Gastroesophageal sphincter (tissue), 4 donors: ENCODE data around the gene MROH2A. TPM values are rescaled to one million over a fixed set of nuclear protein-coding genes. Genes with fewer than 3 reads are reported as not detected.

Source experiments
- ATAC-seq: fragments of 150-250 bp; one replicate; pipeline ENCODE4 v1.9.1; 2016; ENCODE audit warnings: mild to moderate bottlenecking, moderate library complexity
- H3K27ac ChIP-seq, 4 donors: fragments of 200-600 bp; sonication (generic) in 3 of 4; 1 replicate in 3 of 4; 2 replicates in 1 of 4; pipeline ENCODE4 v1.5.1; 2016 to 2019
- H3K27me3 ChIP-seq: fragments of 200-600 bp; sonication (generic); one replicate; pipeline ENCODE4 v1.5.1; 2019
- H3K36me3 ChIP-seq, 2 donors: fragments of 200-600 bp; sonication (generic); one replicate each; pipeline ENCODE4 v1.5.1; 2019; ENCODE audit warnings: control low read depth in 1 of 2
- H3K4me1 ChIP-seq, 3 donors: fragments of 200-600 bp; sonication (generic); 1 replicate in 2 of 3; 2 replicates in 1 of 3; pipeline ENCODE4 v1.5.1; 2016 to 2019; ENCODE audit warnings: control low read depth in 2 of 3
- H3K4me3 ChIP-seq, 2 donors: fragments of 200-600 bp; sonication (generic); one replicate each; pipeline ENCODE4 v1.5.1; 2019; ENCODE audit warnings: mild to moderate bottlenecking in 1 of 2, moderate library complexity in 1 of 2
- H3K9me3 ChIP-seq, 3 donors: fragments of 200-600 bp; sonication (generic); one replicate each; pipeline ENCODE4 v1.5.1; 2017 to 2019; ENCODE audit warnings: control low read depth in 2 of 3
- CTCF ChIP-seq, 4 experiments: fragments of 200-600 bp in 2 of 4; fragments of 450-650 bp in 2 of 4; sonication (generic) in 1 of 4; IDR thresholded peaks; one replicate each; pipeline ENCODE4 v1.5.1; 2017 to 2019; ENCODE audit warnings: antibody characterized with exemption in 4 of 4, mild to moderate bottlenecking in 2 of 4, moderate library complexity in 2 of 4
- EP300 ChIP-seq: sonication (generic); formaldehyde crosslinking; IDR thresholded peaks from one replicate; pipeline ENCODE4 v1.6.1; 2017; ENCODE audit warnings: antibody characterized with exemption, mild to moderate bottlenecking
- POLR2A ChIP-seq, 2 donors: fragments of 450-650 bp; IDR thresholded peaks; one replicate each; pipeline ENCODE4 v1.6.1; 2017; ENCODE audit warnings: antibody characterized with exemption in 2 of 2, mild to moderate bottlenecking in 2 of 2, moderate library complexity in 1 of 2
- POLR2AphosphoS5 ChIP-seq: sonication (generic); formaldehyde crosslinking; IDR thresholded peaks from one replicate; pipeline ENCODE4 v1.6.1; 2017; ENCODE audit warnings: antibody characterized with exemption
- WGBS, 2 donors: methylation state at CpG; one replicate each; pipeline ENCODE4 v1.1.5; 2018; ENCODE audit warnings: low coverage in 1 of 2; 5-methylcytosine and 5-hydroxymethylcytosine counted together
- total RNA-seq, 4 donors: library from RNA; depleted of rRNA; stranded (reverse); fragments of >200 nt; gene quantifications; one replicate each; pipeline ENCODE4 v1.1.0, GENCODE V29; 2016

Gene MROH2A
- total RNA-seq, 4 donors from 2014 or later, result not detected

GRCh38 chr2:233813236-233814055 is 35.3 kb downstream of the MROH2A start:
- TF ChIP-seq POLR2AphosphoS5 (no peak), EP300 (no peak), POLR2A (IDR thresholded peaks at IDR 0.05) (no peak), CTCF (IDR thresholded peaks at IDR 0.05) (no peak)
- WGBS, 2 donors, result 80 to 100% methylated on average over 1 of the region's 3 CpGs
- ATAC-seq, result no peak

GRCh38 chr2:233814056-233814835 is 36.1 kb downstream of the MROH2A start:
- no peak for ATAC-seq
- Histone ChIP-seq H3K27me3 (peaks cover 16% of the 10 kb centered on the region), H3K4me3 (no peak overlapping the region), H3K9me3 (peaks cover 0 to 7% (median 0%) of the 10 kb centered on the region in 3 donors), H3K27ac (no peak overlapping the region), H3K4me1 (no peaks in the 10 kb centered on the region), H3K36me3 (no peaks in the 10 kb centered on the region)
- TF ChIP-seq POLR2AphosphoS5, result no peak
- no peak for TF ChIP-seq EP300
- no peak for TF ChIP-seq POLR2A (IDR thresholded peaks at IDR 0.05)
- TF ChIP-seq CTCF (IDR thresholded peaks at IDR 0.05), result no peak
- WGBS, 2 donors, result 80% methylated on average over 1 of the region's 2 CpGs; no CpG with 5 or more reads in 1 of the 2 donors

More at GRCh38 chr2:233813236-233814055, 35.3 kb downstream of the MROH2A start:
- Histone ChIP-seq H3K36me3 (no peaks in the 10 kb centered on the region), H3K9me3 (peaks cover 0 to 7% (median 0%) of the 10 kb centered on the region in 3 donors), H3K4me1 (no peaks in the 10 kb centered on the region), H3K4me3 (no peak overlapping the region), H3K27ac (no peak overlapping the region), H3K27me3 (peaks cover 18% of the 10 kb centered on the region)

- ATAC-seq, result no peak
- Histone ChIP-seq H3K9me3 (peaks cover 0 to 7% (median 0%) of the 10 kb centered on the region in 3 donors), H3K27ac (no peak overlapping the region), H3K4me3 (no peak overlapping the region), H3K27me3 (peaks cover 9% of the 10 kb centered on the region), H3K36me3 (no peaks in the 10 kb centered on the region), H3K4me1 (no peaks in the 10 kb centered on the region)
- TF ChIP-seq CTCF (IDR thresholded peaks at IDR 0.05), result no peak
- no peak for TF ChIP-seq EP300
- TF ChIP-seq POLR2A (IDR thresholded peaks at IDR 0.05), result no peak
- no peak for TF ChIP-seq POLR2AphosphoS5
- WGBS, 2 donors, result 55 to 66% methylated on average over 6 of the region's 6 CpGs
Observed at GRCh38 chr2:233815861-233816260, 37.7 kb downstream of the MROH2A start.

- Histone ChIP-seq H3K9me3 (peaks cover 0 to 7% (median 0%) of the 10 kb centered on the region in 3 donors), H3K27me3 (peaks cover 9% of the 10 kb centered on the region), H3K4me1 (no peaks in the 10 kb centered on the region), H3K27ac (no peak overlapping the region), H3K4me3 (no peak overlapping the region), H3K36me3 (no peaks in the 10 kb centered on the region)
- no peak for TF ChIP-seq CTCF (IDR thresholded peaks at IDR 0.05)
- 14 to 30% methylated on average over 1 to 2 of the region's 2 CpGs for WGBS, 2 donors
- no peak for ATAC-seq
Observed at GRCh38 chr2:233816334-233816733, 38.2 kb downstream of the MROH2A start.
